ENCODE results near the gene STARD13.

STARD13 gene

GRCh38 chr13:33147832-33148231 is 137.7 kb downstream of the STARD13 start:
- Mint-ChIP-seq H3K4me1 (peaks cover 27% of the 10 kb centered on the region), H3K4me3 (no peak overlapping the region), H3K27me3 (ENCODE audit: low read depth, poor library complexity) (no peaks in the 10 kb centered on the region), H3K9me3 (peaks cover 17% of the 10 kb centered on the region), H3K27ac (no peak overlapping the region), H3K36me3 (ENCODE audit: low read depth) (peaks cover 8% of the 10 kb centered on the region)
- TF ChIP-seq, protein P1, sequence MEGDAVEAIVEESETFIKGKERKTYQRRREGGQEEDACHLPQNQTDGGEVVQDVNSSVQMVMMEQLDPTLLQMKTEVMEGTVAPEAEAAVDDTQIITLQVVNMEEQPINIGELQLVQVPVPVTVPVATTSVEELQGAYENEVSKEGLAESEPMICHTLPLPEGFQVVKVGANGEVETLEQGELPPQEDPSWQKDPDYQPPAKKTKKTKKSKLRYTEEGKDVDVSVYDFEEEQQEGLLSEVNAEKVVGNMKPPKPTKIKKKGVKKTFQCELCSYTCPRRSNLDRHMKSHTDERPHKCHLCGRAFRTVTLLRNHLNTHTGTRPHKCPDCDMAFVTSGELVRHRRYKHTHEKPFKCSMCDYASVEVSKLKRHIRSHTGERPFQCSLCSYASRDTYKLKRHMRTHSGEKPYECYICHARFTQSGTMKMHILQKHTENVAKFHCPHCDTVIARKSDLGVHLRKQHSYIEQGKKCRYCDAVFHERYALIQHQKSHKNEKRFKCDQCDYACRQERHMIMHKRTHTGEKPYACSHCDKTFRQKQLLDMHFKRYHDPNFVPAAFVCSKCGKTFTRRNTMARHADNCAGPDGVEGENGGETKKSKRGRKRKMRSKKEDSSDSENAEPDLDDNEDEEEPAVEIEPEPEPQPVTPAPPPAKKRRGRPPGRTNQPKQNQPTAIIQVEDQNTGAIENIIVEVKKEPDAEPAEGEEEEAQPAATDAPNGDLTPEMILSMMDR (IDR thresholded peaks at IDR 0.05) = no peak
- DNase-seq = no peak

GRCh38 chr13:33146843-33147611 is 138.5 kb downstream of the STARD13 start:
- TF ChIP-seq, protein P1 (IDR thresholded peaks at IDR 0.05) = no peak
- no peak overlapping the region for H3K27ac Mint-ChIP-seq
- no peak for DNase-seq
- peaks cover 8% of the 10 kb centered on the region for H3K36me3 Mint-ChIP-seq (ENCODE audit: low read depth)
- peaks cover 20% of the 10 kb centered on the region for H3K9me3 Mint-ChIP-seq
- H3K27me3 Mint-ChIP-seq (ENCODE audit: low read depth, poor library complexity) = no peaks in the 10 kb centered on the region
- no peak overlapping the region for H3K4me3 Mint-ChIP-seq
- H3K4me1 Mint-ChIP-seq = peaks cover 19% of the 10 kb centered on the region

DNA sequence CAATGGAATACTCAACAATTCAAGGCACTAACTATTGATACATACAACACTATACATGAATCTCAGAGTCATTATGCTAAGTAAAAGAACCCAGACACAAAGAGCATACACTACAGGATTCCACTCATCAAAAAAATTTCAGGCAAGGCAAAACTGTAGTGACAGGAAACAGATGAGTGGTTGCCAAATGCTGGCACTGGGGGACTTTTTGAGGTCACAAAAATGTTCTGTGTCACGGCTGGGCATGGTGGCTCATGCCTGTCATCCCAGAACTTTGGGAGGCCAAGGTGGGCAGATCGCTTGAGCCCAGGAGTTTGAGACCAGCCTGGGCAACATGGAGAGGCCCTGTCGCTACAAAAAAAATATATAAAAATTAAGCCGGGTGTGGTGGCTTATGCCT is 139.9 kb downstream of the STARD13 start:
- Mint-ChIP-seq H3K27ac (no peak overlapping the region), H3K27me3 (ENCODE audit: low read depth, poor library complexity) (no peaks in the 10 kb centered on the region), H3K9me3 (peaks cover 20% of the 10 kb centered on the region), H3K36me3 (ENCODE audit: low read depth) (peaks cover 8% of the 10 kb centered on the region), H3K4me1 (peaks cover 15% of the 10 kb centered on the region), H3K4me3 (no peak overlapping the region)
- no peak for DNase-seq
- TF ChIP-seq, protein P1 (IDR thresholded peaks at IDR 0.05) = no peak

- Mint-ChIP-seq H3K27me3 (ENCODE audit: low read depth, poor library complexity) (no peaks in the 10 kb centered on the region), H3K4me3 (no peak overlapping the region), H3K4me1 (peaks cover 23% of the 10 kb centered on the region), H3K9me3 (peaks cover 20% of the 10 kb centered on the region), H3K27ac (no peak overlapping the region), H3K36me3 (ENCODE audit: low read depth) (peaks cover 8% of the 10 kb centered on the region)
- no peak for DNase-seq
- TF ChIP-seq, protein P1 (IDR thresholded peaks at IDR 0.05) = no peak
These were observed 141.2 kb downstream of the STARD13 start for GRCh38 chr13:33144358-33144784.

- H3K27ac Mint-ChIP-seq = no peak overlapping the region
- peaks cover 17% of the 10 kb centered on the region for H3K36me3 Mint-ChIP-seq (ENCODE audit: low read depth)
- no peak overlapping the region for H3K4me3 Mint-ChIP-seq
- DNase-seq = no peak
- H3K4me1 Mint-ChIP-seq = peaks cover 52% of the 10 kb centered on the region
- H3K9me3 Mint-ChIP-seq = peaks cover 36% of the 10 kb centered on the region
- no peaks in the 10 kb centered on the region for H3K27me3 Mint-ChIP-seq (ENCODE audit: low read depth, poor library complexity)
- TF ChIP-seq, protein P1 (IDR thresholded peaks at IDR 0.05) = no peak
These were observed 145.6 kb downstream of the STARD13 start for GRCh38 chr13:33139780-33140535.

All from nephron progenitor cell (in vitro differentiated cells).